ENCODE results near the gene SCGB3A2.

The SCGB3A2 gene

GRCh38 chr5:147874910-147875367 lies 3.6 kb upstream of the SCGB3A2 start:
- no peak overlapping the region for H3K4me3 ChIP-seq (ENCODE audit: low read length)

DNA sequence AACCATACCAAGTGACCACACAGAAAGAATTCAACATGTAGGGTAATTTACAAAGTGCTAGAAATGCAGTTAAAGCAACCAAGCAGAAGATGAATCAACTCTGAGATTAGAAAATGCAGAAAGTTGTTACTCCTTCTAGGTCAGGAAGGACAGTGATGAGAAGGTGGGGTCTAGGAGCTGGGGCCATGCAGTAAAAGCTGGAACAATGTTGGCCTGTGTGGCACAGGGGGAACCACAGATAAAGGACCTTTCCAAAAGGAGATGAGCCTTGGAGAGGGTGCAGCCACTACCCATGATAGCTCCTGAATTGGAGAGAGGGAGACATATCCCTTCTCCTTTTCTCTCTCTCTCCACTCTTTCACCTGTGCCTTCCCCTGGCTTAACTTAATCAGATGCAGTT lies 2.4 kb upstream of the SCGB3A2 start:
- Histone ChIP-seq H3K79me2 (ENCODE audit: control insufficient read depth, low read length) (no peaks in the 10 kb centered on the region), H3K27ac (ENCODE audit: low read depth, low read length) (no peak overlapping the region), H4K20me1 (ENCODE audit: control insufficient read depth, insufficient read depth, low read depth, low read length) (no peaks in the 10 kb centered on the region), H3K4me2 (ENCODE audit: low read length) (no peak overlapping the region), H3F3A (ENCODE audit: control insufficient read depth, insufficient read depth) (no peaks in the 10 kb centered on the region), H3K4me3 (ENCODE audit: low read length) (no peak overlapping the region), H3K27me3 (ENCODE audit: control insufficient read depth, low read length) (peaks cover 22% of the 10 kb centered on the region), H3K9me2 (replicated peaks; ENCODE audit: control insufficient read depth, low read length) (no peaks in the 10 kb centered on the region), H3K36me3 (ENCODE audit: control insufficient read depth, low read length) (no peaks in the 10 kb centered on the region), H3K4me1 (ENCODE audit: control insufficient read depth, low read length) (no peaks in the 10 kb centered on the region), H3K9me3 (ENCODE audit: control insufficient read depth, insufficient read depth, low read length) (no peaks in the 10 kb centered on the region)
- no peak for TF ChIP-seq CTCF (IDR thresholded peaks at IDR 0.05; ENCODE audit: low read depth, low read length, poor library complexity, severe bottlenecking)
- TF ChIP-seq EZH2phosphoT487 (IDR thresholded peaks at IDR 0.05; ENCODE audit: borderline replicate concordance, low read length), result no peak

More at GRCh38 chr5:147874910-147875367, 3.6 kb upstream of the SCGB3A2 start:
- Histone ChIP-seq H3K4me2 (ENCODE audit: low read length) (no peak overlapping the region), H4K20me1 (ENCODE audit: control insufficient read depth, insufficient read depth, low read depth, low read length) (no peaks in the 10 kb centered on the region), H3F3A (ENCODE audit: control insufficient read depth, insufficient read depth) (no peaks in the 10 kb centered on the region), H3K36me3 (ENCODE audit: control insufficient read depth, low read length) (no peaks in the 10 kb centered on the region), H3K9me3 (ENCODE audit: control insufficient read depth, insufficient read depth, low read length) (no peaks in the 10 kb centered on the region), H3K4me1 (ENCODE audit: control insufficient read depth, low read length) (no peaks in the 10 kb centered on the region), H3K27ac (ENCODE audit: low read depth, low read length) (no peak overlapping the region), H3K79me2 (ENCODE audit: control insufficient read depth, low read length) (no peaks in the 10 kb centered on the region), H3K27me3 (ENCODE audit: control insufficient read depth, low read length) (peaks cover 22% of the 10 kb centered on the region), H3K9me2 (replicated peaks; ENCODE audit: control insufficient read depth, low read length) (no peaks in the 10 kb centered on the region)
- no peak for TF ChIP-seq CTCF (IDR thresholded peaks at IDR 0.05; ENCODE audit: low read depth, low read length, poor library complexity, severe bottlenecking)
- TF ChIP-seq EZH2phosphoT487 (IDR thresholded peaks at IDR 0.05; ENCODE audit: borderline replicate concordance, low read length), result no peak

DNA sequence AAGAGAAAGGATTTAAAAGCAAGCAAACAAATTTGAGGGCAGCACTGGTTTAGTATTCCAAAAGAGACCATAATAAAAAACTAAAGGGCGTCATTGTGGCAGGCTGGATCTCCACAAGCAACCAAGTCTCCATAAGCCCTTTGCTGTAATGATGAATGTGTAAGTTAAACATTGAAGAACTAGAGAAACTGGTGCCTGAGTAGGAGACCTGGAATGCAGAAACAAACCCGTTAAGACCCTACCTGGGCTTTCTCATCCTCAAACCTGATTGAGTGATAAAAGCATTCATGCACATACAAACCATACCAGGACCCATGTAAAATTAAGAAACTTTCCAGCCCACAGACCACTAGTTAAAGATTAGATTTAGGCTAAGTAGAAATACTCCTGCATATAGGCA lies 1.9 kb upstream of the SCGB3A2 start:
- Histone ChIP-seq H3K9me3 (ENCODE audit: control insufficient read depth, insufficient read depth, low read length) (no peaks in the 10 kb centered on the region), H3K79me2 (ENCODE audit: control insufficient read depth, low read length) (no peaks in the 10 kb centered on the region), H3K4me1 (ENCODE audit: control insufficient read depth, low read length) (no peaks in the 10 kb centered on the region), H3K27ac (ENCODE audit: low read depth, low read length) (no peak overlapping the region), H3K36me3 (ENCODE audit: control insufficient read depth, low read length) (no peaks in the 10 kb centered on the region), H3K4me2 (ENCODE audit: low read length) (no peak overlapping the region), H3K4me3 (ENCODE audit: low read length) (no peak overlapping the region), H4K20me1 (ENCODE audit: control insufficient read depth, insufficient read depth, low read depth, low read length) (no peaks in the 10 kb centered on the region), H3F3A (ENCODE audit: control insufficient read depth, insufficient read depth) (no peaks in the 10 kb centered on the region), H3K9me2 (replicated peaks; ENCODE audit: control insufficient read depth, low read length) (no peaks in the 10 kb centered on the region), H3K27me3 (ENCODE audit: control insufficient read depth, low read length) (peaks cover 22% of the 10 kb centered on the region)
- TF ChIP-seq CTCF (IDR thresholded peaks at IDR 0.05; ENCODE audit: low read depth, low read length, poor library complexity, severe bottlenecking) (no peak), EZH2phosphoT487 (IDR thresholded peaks at IDR 0.05; ENCODE audit: borderline replicate concordance, low read length) (no peak)

All from DOHH2 (cell line).